Measurements from ENCODE around the gene RAD21L1.
"Not testable (repeated sequence)": the region's sequence is repeated elsewhere in the genome, so short reads cannot be mapped to it uniquely, and the experiment has no call there.

The RAD21L1 gene

GRCh38 chr20:1232286-1233111, 6.7 kb downstream of the RAD21L1 start:
- DNase-seq = no peak

DNA sequence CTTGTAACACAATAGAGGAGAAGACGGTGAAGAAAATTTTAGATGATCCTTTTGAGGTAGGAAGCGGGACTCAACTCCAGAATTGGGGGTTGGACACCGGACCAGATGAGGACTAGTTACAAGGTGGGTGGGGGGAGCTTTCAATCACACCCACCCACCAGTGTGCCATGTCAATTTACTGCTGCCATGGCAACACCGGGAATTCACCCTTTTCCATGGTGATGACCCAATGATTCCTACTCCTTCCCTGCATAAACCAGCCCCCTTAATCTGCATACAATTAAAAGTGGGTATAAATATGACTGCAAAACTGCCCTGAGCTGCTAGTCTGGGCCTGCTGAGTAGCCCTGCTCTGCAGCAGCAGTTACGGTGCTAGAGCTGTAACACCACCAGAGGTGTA, 14.7 kb downstream of the RAD21L1 start:
- no peak for DNase-seq

DNA sequence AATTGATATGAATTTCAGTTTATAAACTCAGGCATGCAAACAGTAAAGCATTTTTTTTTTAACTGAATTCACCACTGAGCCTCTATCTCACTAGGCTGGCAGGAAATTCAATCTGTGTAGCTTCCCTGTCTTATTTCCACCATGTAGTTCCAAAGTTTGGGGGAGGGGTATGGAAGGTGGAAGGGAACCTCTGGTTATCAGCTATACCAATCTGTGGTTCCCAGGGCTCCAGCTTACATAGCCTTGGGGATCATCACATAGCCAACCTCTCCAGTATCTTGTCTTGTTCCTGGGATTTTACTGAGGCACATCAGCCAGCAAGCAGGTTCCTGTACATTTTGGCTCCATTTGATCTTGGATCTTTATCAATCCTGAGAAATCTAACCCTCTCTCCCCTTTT, 15.6 kb downstream of the RAD21L1 start:
- DNase-seq = no peak

DNA sequence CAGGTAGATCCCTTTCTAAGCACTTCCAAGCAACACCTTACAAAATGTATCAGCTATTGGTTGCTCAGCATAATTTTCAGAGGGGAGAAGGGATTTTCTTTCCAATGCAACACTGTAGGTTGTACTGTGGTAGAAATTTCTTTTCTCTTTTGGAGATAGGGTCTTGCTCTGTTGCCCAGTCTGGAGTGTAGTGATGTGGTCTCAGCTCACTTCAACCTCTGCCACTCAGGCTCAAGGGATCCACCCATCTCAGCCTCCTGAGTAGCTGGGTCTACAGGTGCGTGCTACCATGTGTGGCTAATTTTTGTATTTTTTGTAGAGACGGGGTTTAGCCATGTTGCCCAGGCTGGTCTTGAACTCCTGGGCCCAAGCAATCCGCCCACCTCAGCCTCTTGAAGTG, 16.3 kb downstream of the RAD21L1 start:
- no peak for DNase-seq

- DNase-seq = no peak
Observed at GRCh38 chr20:1242530-1242929, 16.7 kb downstream of the RAD21L1 start.

DNA sequence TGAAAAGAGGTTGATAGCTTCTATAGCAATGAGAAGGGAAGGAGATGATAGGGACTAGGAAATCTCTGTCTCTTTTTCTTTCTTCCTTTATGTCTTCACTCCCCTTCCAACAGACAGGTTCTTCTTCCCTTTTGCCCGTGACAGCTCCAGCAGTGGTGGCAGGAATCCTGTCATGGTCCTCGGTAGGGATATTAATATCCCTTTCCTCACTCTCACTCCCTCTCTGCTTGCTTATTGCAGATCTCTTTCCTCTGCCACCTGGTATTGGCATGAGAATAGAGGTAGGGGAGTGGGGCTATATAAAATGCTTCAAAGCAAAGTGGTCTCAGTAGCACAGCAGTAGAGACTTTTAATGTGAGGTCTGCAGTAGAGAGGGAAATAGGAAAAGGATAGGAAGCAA, 19.7 kb downstream of the RAD21L1 start:
- DNase-seq = no peak

DNA sequence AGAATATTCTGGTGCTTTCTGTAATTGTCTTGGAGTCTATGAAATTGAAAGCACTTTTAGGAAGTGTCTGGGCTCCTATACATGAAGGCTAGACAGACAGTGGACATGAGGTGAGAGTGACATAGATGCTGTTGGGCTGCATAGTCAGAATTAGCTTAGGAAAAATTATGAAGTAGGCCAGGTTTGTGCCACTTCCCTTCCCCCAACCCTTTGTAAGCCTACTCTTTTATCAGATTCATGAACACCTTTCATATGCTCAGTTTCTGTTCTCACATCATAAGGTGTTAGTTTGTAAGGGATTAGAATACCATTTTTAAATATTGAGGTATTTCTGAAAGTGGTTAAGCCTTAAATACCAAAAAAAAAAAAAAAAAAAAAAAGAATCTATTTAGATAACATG, 21.8 kb downstream of the RAD21L1 start:
- DNase-seq = no peak

DNA sequence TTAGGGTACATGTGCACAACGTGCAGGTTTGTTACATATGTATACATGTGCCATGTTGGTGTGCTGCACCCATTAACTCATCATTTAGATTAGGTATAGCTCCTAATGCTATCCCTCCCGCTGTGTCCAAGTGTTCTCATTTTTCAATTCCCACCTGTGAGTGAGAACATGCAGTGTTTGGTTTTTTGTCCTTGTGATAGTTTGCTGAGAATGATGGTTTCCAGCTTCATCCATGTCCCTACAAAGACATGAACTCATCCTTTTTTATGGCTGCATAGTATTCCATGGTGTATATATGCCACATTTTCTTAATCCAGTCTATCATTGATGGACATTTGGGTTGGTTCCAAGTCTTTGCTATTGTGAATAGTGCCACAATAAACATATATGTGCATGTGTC, 24.4 kb downstream of the RAD21L1 start:
- not testable (repeated sequence) for DNase-seq

DNA sequence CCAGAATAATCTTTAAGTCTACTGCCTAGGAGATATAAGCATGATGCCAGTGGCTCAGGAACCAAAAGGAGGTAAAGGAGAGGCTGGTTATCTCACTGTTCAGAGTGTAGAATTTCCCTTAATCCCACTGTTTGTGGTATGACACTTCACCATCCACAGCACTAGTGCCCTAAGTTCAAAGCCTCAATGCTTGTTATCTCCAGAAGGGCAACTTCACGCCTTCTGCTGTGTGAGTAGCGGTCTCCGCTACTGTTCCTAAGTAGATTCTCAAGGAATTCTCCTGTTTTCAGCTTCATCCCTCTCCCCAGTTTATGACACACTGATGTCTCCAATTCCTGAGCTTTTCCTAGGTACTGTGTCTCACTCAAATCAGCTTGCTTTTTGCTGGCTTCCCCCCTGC, 26.6 kb downstream of the RAD21L1 start:
- no peak for DNase-seq

DNA sequence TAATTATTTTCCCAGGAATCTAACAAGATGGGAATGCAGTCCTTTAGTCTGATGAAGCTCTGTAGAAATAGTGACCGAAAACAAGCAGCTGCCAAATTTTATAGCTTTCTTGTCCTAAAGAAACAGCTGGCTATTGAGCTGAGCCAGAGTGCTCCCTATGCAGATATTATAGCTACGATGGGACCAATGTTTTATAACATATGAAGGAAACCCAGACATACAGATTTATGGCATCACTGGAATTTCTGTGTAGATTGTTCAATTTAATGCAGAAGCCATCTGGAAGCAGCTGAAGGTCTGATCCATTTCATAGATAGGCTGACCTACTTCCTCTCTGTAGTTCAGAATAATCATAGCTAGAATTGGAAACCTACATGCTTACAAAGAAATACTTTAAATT, 28.4 kb downstream of the RAD21L1 start:
- DNase-seq = no peak

DNA sequence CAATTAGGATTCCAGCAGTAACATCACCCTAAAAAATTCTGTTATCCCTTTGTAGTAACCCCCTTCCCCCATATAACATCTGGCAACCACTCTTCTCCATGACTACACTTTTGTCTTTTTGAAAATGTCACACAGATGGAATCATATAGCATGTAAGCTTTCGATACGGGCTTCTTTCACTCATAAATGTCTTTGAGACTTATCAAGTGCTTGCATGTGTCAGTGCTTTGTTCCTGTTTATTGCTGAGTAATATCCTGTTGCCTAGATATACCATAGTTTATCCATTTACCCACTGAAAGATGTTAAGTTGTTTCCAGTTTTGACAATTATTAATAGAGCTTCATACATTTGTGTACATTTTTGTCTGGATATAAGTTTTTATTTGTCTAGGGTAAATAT, 29.8 kb downstream of the RAD21L1 start:
- DNase-seq = no peak

- DNase-seq = peak; percentile 12 to 30
Observed at GRCh38 chr20:1263853-1264252, 38.0 kb downstream of the RAD21L1 start.

- no peak for DNase-seq
Observed at GRCh38 chr20:1264727-1265126, 38.9 kb downstream of the RAD21L1 start.

- DNase-seq = no peak
Observed at GRCh38 chr20:1265226-1265915, 39.5 kb downstream of the RAD21L1 start.

DNA sequence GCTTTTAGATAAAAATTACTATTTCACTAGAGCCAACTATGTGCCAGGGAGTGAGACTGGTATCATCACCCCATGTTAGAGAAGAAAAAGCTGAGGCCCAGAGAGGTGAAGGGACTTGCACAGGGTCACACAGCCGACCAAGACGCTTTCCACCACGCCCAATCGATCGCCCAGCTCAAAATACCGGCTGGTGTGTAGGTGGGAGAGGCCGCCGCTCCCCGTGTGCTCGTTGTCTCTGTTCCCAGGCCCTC, 40.0 kb downstream of the RAD21L1 start:
- no peak for DNase-seq

GRCh38 chr20:1266167-1266973, 40.5 kb downstream of the RAD21L1 start, which contains the start of gene SNPH:
Gene SNPH (plus strand): TSS chr20:1266294. CDS start chr20:1296240, 29,946 bp downstream.
- DNase-seq = no peak

- no peak for DNase-seq
Observed at GRCh38 chr20:1267161-1267560, 41.3 kb downstream of the RAD21L1 start.

DNA sequence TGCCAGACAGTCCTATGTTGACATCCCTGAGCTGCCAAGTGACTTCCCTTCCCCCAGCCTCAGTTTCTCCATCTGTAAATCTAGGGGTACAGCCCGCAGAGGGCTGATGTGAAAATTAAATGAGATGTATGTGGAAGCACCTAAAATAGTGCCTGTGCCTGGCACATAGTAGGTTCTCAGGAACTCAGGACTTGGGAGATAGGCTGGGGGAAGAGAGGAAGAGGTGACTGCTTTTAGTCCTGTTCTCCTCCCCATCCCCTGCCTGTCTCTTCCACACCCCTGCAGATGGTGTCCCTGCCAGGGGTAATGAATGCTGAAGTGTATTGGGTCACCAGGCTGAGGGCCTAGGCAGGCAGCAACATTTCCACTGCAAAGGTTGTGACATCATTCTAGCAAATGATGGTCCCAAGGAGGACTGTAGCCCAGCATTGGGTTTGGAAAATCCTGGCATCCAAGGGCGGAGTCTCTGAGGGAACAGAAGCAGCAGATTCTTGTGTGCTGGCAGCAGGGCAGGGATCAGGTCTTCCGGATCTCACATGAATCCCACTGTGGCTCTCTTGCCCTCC, 42.0 kb downstream of the RAD21L1 start:
- DNase-seq = no peak

- no peak for DNase-seq
Observed at GRCh38 chr20:1269235-1269634, 43.4 kb downstream of the RAD21L1 start.

DNA sequence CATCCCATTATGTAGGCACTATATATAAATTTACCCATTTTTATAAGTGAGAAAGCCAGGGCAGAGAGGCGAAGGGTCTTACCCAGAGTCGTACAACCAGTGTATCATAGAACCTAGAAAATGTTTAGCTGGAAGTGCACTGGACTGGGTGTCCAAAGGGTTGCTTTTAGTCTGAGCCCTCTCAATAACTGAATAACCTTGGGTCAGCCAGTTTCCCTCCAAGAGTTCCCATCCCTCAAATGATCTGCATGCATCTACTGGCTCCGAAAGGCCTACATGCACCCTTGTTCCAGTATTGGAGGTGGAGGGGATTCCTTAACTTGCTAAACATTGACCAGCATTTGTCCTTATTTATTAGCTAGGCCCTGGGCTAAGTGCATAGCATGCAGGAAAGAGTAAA, 44.0 kb downstream of the RAD21L1 start:
- DNase-seq = no peak

DNA sequence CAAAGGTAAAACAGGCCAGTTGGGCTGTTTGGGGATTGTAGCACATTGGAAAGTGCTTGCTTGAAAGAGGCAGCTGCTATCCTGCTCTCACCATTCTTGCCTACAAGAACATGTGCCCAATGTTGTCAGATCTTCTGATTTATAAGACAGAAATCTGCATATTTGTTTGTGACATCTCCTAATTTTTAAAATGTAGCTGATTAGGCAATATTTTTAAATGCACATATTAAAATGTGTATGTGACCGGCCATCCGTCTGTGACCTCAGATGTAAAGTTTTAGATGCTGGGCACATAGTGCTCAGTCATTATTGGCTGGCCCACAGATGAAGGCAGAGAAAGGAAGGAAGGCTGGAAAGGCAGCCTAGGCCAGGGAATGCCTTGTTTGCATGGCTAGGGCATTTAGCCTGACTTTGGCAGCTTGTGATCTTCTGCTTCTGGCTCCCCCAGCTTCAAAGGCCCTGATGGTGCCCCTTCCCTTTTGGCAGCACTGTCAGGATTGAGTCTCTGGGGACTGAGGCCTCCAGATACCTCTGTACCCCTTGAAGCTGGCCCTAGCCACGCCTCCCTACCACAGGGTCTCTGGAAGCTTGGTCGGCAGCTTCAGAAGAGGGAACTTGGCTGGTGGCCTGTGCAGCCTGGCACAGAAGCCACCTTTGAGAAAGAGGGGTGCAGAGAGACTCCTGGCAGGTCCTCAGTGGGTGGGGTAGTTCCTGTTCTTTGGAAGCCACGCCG, 46.7 kb downstream of the RAD21L1 start:
- no peak for DNase-seq

DNA sequence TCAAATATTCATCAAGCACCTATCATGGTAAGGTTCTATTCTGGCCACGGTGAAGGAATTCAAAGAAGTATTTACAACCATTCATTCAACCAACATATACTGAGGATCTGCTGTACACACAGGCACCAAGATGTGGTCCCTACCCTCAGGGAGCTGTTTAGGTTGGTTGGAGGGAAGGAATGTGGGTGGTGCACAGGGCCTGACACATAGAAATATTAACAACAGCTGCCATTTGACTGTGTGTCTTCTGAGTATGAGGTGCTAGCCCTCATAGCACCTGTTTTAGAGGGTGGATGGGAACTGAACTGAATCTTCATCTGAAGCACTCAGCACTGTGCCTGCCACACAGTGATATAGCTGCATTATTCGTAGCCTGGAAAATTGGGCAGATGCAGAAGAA, 47.5 kb downstream of the RAD21L1 start:
- no peak for DNase-seq

Data from inflammatory macrophage treated with lipopolysaccharide for 1 hour (primary cell).